Neural progenitor cell (in vitro differentiated cells): ENCODE results near the gene DNLZ.

Experiments
- CTCF ChIP-seq: fragments of 200-600 bp; sonication (generic); IDR thresholded peaks from 2 replicates; pipeline ENCODE4 v1.5.1; 2017; ENCODE audit warnings: antibody characterized with exemption, mild to moderate bottlenecking
- EZH2 ChIP-seq: fragments of 200-600 bp; sonication (generic); IDR thresholded peaks from 2 replicates; pipeline ENCODE4 v1.6.1; 2017; ENCODE audit warnings: antibody characterized with exemption, mild to moderate bottlenecking, moderate library complexity
- EZH2phosphoT487 ChIP-seq: fragments of 200-600 bp; sonication (generic); IDR thresholded peaks from 2 replicates; pipeline ENCODE4 v1.6.1; 2017; ENCODE audit warnings: antibody characterized with exemption

GRCh38 chr9:136381311-136381710 is 17.8 kb upstream of the DNLZ start:
- no peak for TF ChIP-seq CTCF
- no peak for TF ChIP-seq EZH2
- no peak for TF ChIP-seq EZH2phosphoT487
